GM12891 (cell line): ENCODE measurements around the gene BCL2L14.

Experiments used
- POLR2A ChIP-seq: IDR thresholded peaks from 2 replicates; pipeline ENCODE4 v1.6.1; 2011; ENCODE audit warnings: low read depth, low read length, control low read depth
- POLR2AphosphoS5 ChIP-seq: IDR thresholded peaks from 2 replicates; pipeline ENCODE4 v1.6.1; 2011; ENCODE audit warnings: low read depth, low read length, control low read depth
- POU2F2 ChIP-seq: IDR thresholded peaks from 2 replicates; pipeline ENCODE4 v1.6.1; 2011; ENCODE audit warnings: low read depth, mild to moderate bottlenecking, control low read depth, low read length, moderate library complexity
- TAF1 ChIP-seq: IDR thresholded peaks from 2 replicates; pipeline ENCODE4 v1.6.1; 2011; ENCODE audit warnings: low read depth, low read length, control low read depth

GRCh38 chr12:12095021-12095420 is 24.3 kb downstream of the BCL2L14 start:
- TF ChIP-seq POU2F2 (no peak), POLR2AphosphoS5 (no peak), POLR2A (no peak), TAF1 (no peak)
